K562 (cell line): ENCODE results near the gene SF3B4. TPM values are rescaled to one million over a fixed set of nuclear protein-coding genes. Genes with fewer than 3 reads are reported as not detected.

Source experiments
- NUFIP1 ChIP-seq: fragments of 450-650 bp; IDR thresholded peaks from 2 replicates; pipeline ENCODE4 v1.6.1; 2018; ENCODE audit not compliant: partially characterized antibody
- PTTG1 ChIP-seq: fragments of 450-650 bp; IDR thresholded peaks from 2 replicates; pipeline ENCODE4 v1.6.1; 2016; ENCODE audit warnings: low read depth, mild to moderate bottlenecking, missing genetic modification characterization, missing compliant biosample characterization
- RHOXF2B ChIP-seq: fragments of 250-450 bp; sonication (Bioruptor Pico); conservative IDR thresholded peaks from 2 replicates; pipeline ENCODE4 v1.5.1; 2021
- SAFB ChIP-seq: fragments of 200-400 bp; formaldehyde crosslinking; IDR thresholded peaks from 2 replicates; pipeline ENCODE4 v1.6.1; 2017; ENCODE audit warnings: low read depth, low read length, borderline replicate concordance
- SMAD1 ChIP-seq: fragments of 150-350 bp; IDR thresholded peaks from 2 replicates; pipeline ENCODE4 v1.6.1; 2014; ENCODE audit warnings: low read length, low read depth; ENCODE audit not compliant: partially characterized antibody
- SP1 ChIP-seq: sonication (generic); formaldehyde crosslinking; IDR thresholded peaks from 2 replicates; pipeline ENCODE4 v1.8.1; 2022; ENCODE audit warnings: mild to moderate bottlenecking, missing genetic modification reagents
- TFAM ChIP-seq: fragments of 250-450 bp; sonication (Bioruptor Pico); conservative IDR thresholded peaks from 2 replicates; pipeline ENCODE4 v1.5.0; 2021; ENCODE audit warnings: mild to moderate bottlenecking, moderate library complexity
- WHSC1 ChIP-seq: IDR thresholded peaks from one replicate; pipeline ENCODE4 v1.6.1; 2012; ENCODE audit warnings: low read length, control low read depth, inconsistent platforms
- ZNF551 ChIP-seq: fragments of 250-450 bp; sonication (Bioruptor Pico); IDR thresholded peaks from 2 replicates; pipeline ENCODE4 v1.5.0; 2021; ENCODE audit warnings: mild to moderate bottlenecking, moderate library complexity
- polyA plus RNA-seq, 8 experiments: library from polyadenylated mRNA; depleted of rRNA in 4 of 8; stranded (reverse) in 5 of 8; unstranded in 3 of 8; fragments of >200 nt; fragmentation: Nextera tagmentation in 2 of 8; fragmentation: Illumina TruSeq in 1 of 8; extraction: Ambion mirVana in 2 of 8; extraction: Trizol in 1 of 8; gene quantifications; 2 replicates each; pipeline versions ENCODE4 v1.2.1 to v1.2.3, GENCODE V29; 2011 to 2014; ENCODE audit warnings: inconsistent platforms in 1 of 8, missing spikeins in 1 of 8
- total RNA-seq, 7 experiments: library from RNA; depleted of rRNA in 6 of 7; stranded (reverse); fragments of >200 nt in 6 of 7; fragmentation: Illumina TruSeq in 2 of 7; extraction: Trizol in 2 of 7; gene quantifications; 2 replicates each; pipeline versions ENCODE4 v1.2.1 to v1.2.3, GENCODE V29; 2011 to 2021; ENCODE audit warnings: low replicate concordance in 1 of 7
- TF ChIP-seq, protein P1 (sequence below): sonication (generic); formaldehyde crosslinking; IDR thresholded peaks from 2 replicates; pipeline ENCODE4 v1.8.1; 2023; ENCODE audit warnings: mild to moderate bottlenecking, missing genetic modification reagents
- TF ChIP-seq, protein P2 (sequence below): fragments of 450-650 bp; IDR thresholded peaks from 2 replicates; pipeline ENCODE4 v1.6.1; 2017; ENCODE audit warnings: mild to moderate bottlenecking, moderate library complexity

The SF3B4 gene
- total and polyA plus RNA-seq, 9 of the 15 experiments (the other 6 are each of a cell fraction or from before 2014, with no cell fraction given) = 3.0 to 88.0 (median 26.1) TPM

DNA sequence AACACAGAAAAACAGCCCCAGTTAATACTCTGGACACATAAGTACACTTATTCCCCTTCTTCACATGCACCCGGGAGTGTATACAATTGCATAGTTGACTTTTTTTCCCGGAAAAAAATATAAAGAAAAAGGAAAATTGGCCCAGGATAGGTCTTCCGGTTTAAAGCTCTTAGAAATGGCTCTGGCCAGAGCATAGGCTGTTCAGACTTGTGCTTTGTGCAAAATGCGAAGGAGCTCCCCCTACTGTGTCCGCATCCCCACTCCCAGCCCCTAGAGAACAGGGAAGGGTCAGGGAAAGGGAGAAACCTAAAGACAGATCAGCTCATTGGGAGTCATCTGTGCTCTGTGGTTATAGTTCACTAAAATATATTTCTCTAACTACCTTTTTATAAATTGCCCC lies 14.6 kb upstream of the SF3B4 start (continued):
- TF ChIP-seq, protein P1, sequence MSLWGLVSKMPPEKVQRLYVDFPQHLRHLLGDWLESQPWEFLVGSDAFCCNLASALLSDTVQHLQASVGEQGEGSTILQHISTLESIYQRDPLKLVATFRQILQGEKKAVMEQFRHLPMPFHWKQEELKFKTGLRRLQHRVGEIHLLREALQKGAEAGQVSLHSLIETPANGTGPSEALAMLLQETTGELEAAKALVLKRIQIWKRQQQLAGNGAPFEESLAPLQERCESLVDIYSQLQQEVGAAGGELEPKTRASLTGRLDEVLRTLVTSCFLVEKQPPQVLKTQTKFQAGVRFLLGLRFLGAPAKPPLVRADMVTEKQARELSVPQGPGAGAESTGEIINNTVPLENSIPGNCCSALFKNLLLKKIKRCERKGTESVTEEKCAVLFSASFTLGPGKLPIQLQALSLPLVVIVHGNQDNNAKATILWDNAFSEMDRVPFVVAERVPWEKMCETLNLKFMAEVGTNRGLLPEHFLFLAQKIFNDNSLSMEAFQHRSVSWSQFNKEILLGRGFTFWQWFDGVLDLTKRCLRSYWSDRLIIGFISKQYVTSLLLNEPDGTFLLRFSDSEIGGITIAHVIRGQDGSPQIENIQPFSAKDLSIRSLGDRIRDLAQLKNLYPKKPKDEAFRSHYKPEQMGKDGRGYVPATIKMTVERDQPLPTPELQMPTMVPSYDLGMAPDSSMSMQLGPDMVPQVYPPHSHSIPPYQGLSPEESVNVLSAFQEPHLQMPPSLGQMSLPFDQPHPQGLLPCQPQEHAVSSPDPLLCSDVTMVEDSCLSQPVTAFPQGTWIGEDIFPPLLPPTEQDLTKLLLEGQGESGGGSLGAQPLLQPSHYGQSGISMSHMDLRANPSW (CRISPR knock-in tag) = no peak
- TF ChIP-seq RHOXF2B (CRISPR knock-in tag) (no peak), SAFB (no peak), SMAD1 (no peak), NUFIP1 (no peak), WHSC1 (no peak), SP1 (CRISPR knock-in tag) (no peak), ZNF551 (no peak), PTTG1 (tag) (no peak), TFAM (CRISPR knock-in tag) (no peak)
- TF ChIP-seq, protein P2, sequence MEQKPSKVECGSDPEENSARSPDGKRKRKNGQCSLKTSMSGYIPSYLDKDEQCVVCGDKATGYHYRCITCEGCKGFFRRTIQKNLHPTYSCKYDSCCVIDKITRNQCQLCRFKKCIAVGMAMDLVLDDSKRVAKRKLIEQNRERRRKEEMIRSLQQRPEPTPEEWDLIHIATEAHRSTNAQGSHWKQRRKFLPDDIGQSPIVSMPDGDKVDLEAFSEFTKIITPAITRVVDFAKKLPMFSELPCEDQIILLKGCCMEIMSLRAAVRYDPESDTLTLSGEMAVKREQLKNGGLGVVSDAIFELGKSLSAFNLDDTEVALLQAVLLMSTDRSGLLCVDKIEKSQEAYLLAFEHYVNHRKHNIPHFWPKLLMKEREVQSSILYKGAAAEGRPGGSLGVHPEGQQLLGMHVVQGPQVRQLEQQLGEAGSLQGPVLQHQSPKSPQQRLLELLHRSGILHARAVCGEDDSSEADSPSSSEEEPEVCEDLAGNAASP = no peak
